Activated effector memory CD4-positive, alpha-beta T cell treated with Interleukin-2 at 50 U/mL for 16 hours (primary cell): ENCODE measurements around the gene KIAA0040.
A peak's percentile ranks its signal among the peaks of the same experiment; 100 is the strongest.

Experiments
- DNase-seq: peaks from one replicate; pipeline ENCODE4 v3.0.0-alpha.2; 2020

KIAA0040 gene

GRCh38 chr1:175200678-175201521, 8.3 kb upstream of the KIAA0040 start:
- DNase-seq, result no peak

- DNase-seq, result no peak
Measured at GRCh38 chr1:175198332-175198731, 5.8 kb upstream of the KIAA0040 start.

- DNase-seq, result no peak
Measured at GRCh38 chr1:175197531-175197930, 5.0 kb upstream of the KIAA0040 start.

- no peak for DNase-seq
Measured at GRCh38 chr1:175195798-175196197, 3.2 kb upstream of the KIAA0040 start.

GRCh38 chr1:175195281-175195680, 2.7 kb upstream of the KIAA0040 start:
- no peak for DNase-seq

GRCh38 chr1:175193527-175193910, 943 bp upstream of the KIAA0040 start:
- DNase-seq, result no peak

GRCh38 chr1:175192111-175192629, 406 bp downstream of the KIAA0040 start:
- no peak for DNase-seq

- no peak for DNase-seq
Measured at GRCh38 chr1:175191659-175192058, 917 bp downstream of the KIAA0040 start.

- peak; percentile 40 for DNase-seq
Measured at GRCh38 chr1:175188936-175189335, 3.6 kb downstream of the KIAA0040 start.

GRCh38 chr1:175186433-175187160, 6.0 kb downstream of the KIAA0040 start:
- DNase-seq, result no peak

GRCh38 chr1:175185903-175186302, 6.7 kb downstream of the KIAA0040 start:
- no peak for DNase-seq

GRCh38 chr1:175183586-175183985, 9.0 kb downstream of the KIAA0040 start:
- DNase-seq, result no peak

- DNase-seq, result no peak
Measured at GRCh38 chr1:175182201-175182746, 10.3 kb downstream of the KIAA0040 start.

- DNase-seq, result no peak
Measured at GRCh38 chr1:175179837-175180590, 12.6 kb downstream of the KIAA0040 start.

GRCh38 chr1:175178456-175178855, 14.1 kb downstream of the KIAA0040 start:
- no peak for DNase-seq

GRCh38 chr1:175178056-175178455, 14.5 kb downstream of the KIAA0040 start:
- DNase-seq, result no peak

- DNase-seq, result no peak
Measured at GRCh38 chr1:175176246-175176645, 16.3 kb downstream of the KIAA0040 start.

- no peak for DNase-seq
Measured at GRCh38 chr1:175174309-175175102, 18.1 kb downstream of the KIAA0040 start.

- no peak for DNase-seq
Measured at GRCh38 chr1:175173531-175173930, 19.0 kb downstream of the KIAA0040 start.

- no peak for DNase-seq
Measured at GRCh38 chr1:175172503-175172902, 20.1 kb downstream of the KIAA0040 start.

GRCh38 chr1:175171036-175171913, 21.3 kb downstream of the KIAA0040 start:
- DNase-seq, result no peak
